DMS79 treated with DMSO at 0.1 percent for 48 hours (cell line): ENCODE data around the gene DNAJC5G.
"Not testable (repeated sequence)": the region's sequence is repeated elsewhere in the genome, so short reads cannot be mapped to it uniquely, and the experiment has no call there.

ENCODE experiments used
- DNase-seq: peaks from one replicate; lab custom pipeline; 2025; lab: John Stamatoyannopoulos, UW

DNAJC5G gene

DNA sequence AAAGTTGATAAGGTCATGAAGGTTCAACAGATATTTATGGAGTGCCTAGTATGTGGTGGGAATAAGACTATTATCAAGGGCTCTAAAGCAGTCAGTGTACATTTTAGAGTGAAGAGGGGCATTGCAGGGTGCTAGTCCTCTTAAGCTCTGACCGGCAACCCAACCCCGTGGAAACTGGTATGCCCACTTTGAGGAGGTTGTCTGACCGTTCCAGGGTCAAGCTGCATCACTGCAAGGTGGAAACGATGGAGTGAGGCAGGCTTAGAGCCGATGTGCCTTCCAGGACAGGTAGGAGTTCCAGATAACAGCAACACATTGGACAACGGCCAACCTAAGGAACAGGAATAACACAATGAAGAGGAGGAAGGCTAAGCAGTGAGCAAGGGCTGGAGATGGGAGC lies 34.4 kb downstream of the DNAJC5G start:
- no peak for DNase-seq

DNA sequence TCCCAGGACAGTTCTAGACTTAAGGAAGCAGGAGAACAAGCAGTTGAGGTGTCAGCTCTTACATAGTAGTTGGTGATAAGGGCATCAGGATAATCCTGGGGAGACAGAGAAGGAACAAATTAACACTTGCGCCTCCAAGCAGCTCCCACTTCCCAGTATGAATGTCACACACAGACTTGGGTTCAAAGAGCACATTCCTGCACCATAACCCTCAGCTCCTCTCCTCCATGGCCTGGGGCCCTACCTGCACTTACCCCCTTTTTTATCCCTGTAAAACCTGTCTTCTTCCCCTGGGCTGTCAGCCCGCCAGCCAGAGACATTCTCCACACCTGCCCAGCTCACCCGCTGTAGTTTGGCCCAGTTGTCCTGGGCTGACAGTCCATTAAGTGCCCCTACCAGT lies 36.9 kb downstream of the DNAJC5G start:
- no peak for DNase-seq

DNA sequence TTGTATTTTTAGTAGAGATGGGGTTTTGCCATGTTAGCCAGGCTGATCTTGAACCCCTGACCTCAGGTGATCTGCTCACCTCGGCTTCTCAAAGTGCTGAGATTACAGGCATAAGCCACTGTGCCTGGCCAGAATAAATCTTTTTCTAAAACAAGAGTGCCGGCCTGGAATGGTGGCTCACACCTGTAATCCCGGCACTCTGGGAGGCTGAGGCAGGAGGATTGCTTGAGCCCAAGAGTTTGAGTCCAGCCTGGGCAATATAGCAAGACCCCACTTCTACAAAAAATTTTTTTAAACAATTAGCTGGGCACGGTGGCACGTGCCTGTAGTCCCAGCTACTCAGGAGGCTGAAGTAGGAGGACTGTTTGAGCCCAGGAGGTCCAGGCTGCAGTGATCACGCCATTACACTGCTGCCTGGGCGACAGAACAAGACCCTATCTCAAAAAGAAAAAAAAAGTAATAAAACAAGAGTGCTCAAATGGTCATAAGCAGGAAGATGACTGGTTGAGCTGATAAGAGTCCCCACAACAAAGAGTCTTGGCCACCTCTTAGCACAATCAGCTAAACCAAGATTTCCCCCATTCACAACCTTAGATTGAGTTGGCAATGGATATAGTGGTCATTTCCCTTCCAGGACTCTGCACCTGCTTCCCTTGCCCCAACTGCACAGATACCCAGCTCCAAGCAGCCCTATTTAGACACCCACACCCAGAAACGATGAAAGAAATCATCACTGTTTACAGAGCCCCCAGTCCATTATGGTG lies 38.8 kb downstream of the DNAJC5G start:
- DNase-seq, result no peak

DNA sequence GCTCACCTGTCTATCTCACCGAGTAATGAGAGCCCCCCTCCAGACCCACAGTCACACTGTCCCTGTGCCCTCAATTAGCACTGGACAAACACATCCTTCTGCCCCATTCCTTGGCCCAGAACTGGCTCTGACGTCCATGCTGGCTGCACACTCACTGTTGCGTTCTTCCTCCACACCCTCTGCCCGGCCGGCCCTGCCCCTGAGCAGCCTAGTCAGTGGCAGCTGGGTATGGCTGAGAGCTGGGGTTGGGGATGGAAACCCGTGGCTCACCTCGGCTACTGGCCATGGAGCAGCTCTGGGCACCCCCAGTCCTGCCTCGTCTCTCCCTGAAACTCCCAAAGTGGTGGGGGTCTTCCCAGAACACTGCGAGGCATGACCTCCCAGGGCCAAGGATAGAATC lies 39.5 kb downstream of the DNAJC5G start:
- DNase-seq, result no peak

DNA sequence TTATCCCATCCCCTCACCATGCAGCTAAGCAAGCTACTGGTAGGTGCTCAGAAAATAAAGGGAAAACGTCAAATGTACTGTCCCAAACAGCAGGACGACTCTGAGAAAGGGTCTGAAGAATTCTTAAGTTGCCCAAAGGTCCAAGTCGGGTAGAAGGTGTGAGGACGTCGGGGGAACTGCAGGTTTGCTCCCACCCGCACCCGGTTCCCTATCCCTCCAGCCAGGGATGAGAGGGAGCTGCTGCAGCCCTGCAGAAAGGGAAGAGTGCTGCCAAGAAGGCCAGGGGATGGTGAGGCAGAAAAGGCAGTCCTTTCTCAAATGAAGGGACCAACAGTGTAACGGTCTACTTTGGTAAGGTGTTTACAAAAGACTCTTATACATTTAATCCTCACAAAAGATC lies 39.9 kb downstream of the DNAJC5G start:
- no peak for DNase-seq

DNA sequence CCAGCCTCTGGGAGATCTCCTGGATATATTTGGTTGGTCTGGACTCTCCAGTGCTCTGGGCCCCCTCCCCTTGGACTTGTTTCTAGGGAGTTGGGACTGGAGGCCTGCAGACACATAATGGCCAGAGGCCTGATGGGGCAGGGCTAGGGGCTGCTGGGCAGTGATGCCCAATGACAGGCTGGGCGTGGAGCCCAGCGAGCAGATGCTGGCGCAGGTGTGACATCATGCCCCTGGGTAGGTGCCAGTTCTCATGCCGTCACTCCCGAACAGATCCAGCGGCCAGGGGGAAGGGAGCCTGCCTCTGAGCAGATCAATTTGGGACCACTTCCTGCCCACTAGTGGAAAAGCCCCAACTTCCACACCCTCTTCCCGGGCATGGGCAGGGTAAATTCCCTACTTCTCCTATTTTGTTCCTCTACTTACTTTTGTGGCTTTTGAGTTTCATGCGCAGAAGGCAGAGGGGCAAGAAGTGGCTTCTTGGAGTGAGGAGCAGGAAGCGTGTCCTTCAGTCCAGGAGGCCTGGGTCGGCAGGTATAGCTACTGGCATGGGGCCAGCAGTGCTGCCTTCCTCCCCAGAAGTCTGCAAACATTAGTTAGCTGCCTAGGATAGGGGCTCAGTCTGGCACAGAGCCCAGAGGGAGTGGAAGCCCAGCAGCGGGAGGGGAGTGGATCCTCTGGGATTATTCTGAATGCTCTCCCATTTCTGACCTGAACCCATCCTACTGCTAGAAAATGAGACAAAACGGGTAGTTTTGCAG lies 41.6 kb downstream of the DNAJC5G start:
- DNase-seq, result peak; percentile 81

DNA sequence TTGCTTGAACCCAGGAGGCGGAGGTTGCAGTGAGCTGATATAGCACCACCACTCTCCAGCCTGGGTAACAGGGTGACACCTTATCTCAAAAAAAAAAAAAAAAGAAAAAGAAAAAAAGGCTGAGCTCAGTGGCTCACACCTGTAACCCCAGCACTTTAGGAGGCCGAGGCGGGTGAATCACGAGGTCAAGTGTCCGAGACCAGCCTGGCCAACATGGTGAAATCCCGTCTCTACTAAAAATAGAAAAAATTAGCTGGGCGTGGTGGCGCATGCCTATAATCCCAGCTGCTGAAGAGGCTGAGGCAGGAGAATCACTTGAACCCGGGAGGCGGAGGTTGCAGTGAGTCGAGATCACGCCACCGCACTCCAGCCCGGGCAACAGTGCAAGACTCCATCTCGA lies 44.6 kb downstream of the DNAJC5G start:
- DNase-seq, result not testable (repeated sequence)

DNA sequence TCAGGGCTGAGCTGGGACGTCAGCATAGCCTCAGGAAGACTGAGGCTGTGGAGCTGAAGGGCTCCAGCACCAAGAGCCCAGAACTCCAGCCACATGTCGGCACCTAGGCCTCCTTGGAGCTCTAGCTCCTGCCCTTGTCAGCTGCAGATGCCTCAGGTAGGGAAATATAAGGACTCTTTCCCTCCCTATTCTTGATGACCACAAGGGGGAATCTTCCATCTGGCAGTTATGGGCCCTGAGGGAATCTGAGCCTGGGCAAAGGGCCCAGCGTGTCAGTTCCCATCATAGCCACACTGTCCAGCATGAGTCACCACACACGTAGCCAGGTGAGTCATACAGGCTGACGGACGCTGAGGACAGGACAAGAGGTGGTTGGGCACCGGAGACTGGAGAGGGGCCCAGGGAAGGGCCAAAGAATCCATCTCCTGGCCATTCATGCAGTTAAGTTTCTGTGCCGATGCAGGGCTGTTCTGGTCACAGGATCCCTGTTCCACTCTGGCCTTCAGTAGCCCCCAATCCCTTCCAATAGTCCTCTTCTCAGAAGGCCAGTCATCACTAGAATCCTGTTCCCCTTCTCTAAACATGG lies 45.8 kb downstream of the DNAJC5G start:
- DNase-seq, result no peak

DNA sequence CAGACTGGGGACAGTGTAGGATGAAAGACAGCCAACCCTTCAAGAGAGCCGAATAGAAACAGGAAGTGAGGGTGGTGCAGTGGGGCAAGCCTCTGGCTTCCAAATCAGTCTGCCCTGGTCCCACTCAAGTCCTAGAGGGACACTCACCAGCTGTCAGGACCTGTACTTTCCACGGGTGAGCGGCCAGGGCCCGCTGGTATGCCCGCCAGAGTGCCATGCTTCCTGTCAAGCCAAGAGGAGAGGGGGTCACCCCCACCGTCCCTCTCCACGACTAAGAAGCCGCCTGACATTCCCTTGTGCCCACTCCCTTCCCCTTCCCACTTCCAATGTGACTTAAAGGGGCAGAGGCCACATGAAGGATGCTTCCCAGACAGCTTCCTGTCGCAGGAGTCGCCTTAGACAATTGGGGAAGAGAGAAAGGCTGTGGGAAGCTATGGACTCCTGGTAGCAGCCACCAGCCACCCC lies 47.1 kb downstream of the DNAJC5G start:
- no peak for DNase-seq

DNA sequence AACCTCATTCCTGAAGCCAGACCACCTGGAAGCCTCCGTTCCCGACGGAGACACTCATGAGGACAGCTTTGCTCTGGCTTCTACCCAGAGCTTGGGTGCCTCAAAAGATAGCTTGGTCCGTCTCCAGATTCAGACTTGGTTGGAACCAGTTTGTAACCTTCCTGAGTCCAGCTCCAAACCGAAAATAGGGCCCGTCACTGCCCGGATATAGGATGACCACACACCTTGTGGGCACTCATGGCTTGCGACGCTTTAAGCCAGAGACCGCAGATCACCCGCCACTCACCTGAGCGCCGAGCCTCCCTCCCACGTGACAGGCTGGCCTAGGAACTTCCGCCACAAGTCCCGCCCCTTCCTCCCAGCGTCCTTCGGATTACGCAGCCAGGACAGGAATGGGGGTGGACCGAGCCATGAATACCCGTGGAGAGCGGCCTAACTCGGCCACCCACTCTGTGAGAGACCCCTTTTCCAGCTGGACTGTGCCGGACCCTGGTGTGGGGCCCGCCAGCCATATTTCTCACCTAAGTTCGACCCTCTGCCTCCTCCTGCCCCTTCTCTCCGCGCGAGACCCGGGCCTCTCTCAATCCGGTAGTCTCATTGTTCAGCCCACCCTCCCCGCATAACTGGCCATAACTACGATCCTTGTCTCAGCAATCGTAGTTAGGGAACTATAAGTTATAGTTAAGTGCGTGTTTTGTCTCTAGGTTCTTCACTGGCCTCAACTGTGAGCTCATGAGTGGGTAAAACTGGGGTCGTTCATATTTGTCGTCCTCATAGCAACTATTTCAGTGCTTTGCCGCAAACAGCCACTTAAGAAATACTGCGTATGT lies 47.7 kb downstream of the DNAJC5G start, which contains the start of gene MPV17:
MPV17 (minus strand) TSS at position 332 of the 830 bp plus-strand sequence. CDS start 580 bp downstream, outside the sequence.
- DNase-seq, result peak; percentile 95

DNA sequence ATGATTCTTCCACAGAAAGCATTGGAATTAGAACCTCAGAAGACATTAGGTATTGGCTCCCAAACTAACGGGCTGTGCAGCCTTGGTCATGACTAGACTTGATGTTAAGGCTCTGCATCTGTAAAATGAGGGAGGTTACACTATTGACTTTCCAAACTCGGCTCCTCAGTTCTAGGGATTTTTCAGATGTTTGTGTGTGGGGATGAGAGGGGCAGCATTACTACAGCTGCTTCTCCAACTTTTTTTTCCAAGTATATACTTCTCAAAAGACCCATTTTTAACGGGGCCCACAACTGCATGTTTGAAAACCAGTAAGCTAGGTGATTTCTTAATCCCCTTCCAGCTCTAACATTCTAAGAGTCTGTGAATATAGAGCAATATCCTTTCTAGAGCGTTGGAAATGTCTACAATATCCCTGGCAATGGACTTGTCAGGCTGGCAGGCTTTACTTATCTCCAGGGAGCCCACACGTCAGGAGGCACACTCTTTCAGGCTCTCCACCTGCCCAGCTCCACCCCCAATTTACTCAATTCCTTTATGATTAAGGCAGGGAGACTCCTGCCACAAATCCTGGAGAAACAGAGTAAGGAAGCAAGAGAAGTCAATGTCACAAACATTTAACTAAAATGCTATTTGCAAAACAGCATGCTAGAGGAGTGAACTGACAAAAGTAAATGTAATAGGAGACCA lies 48.5 kb downstream of the DNAJC5G start:
- no peak for DNase-seq

DNA sequence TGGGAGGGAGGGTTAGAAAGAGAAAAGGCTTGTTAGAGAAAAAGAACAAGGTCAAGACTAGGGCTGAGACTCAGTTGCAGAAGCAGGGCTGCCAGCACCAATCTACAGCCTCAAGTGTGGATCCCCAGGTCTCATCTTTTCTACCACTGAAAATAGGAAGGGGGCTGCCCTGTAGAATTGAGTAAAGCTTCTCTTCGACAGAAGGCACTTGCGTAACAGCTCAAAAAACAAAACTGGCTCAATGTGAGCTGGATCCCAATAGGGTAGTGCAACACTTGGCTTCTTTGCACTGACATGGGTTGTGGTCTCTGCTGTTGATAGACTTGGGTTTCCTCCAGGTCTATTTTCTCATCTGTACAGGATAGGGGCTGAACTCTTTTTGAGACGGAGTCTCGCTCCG lies 49.5 kb downstream of the DNAJC5G start:
- no peak for DNase-seq
